Body of pancreas (tissue), 4 donors: ENCODE measurements around the gene SKAP1. TPM values are rescaled to one million over a fixed set of nuclear protein-coding genes. Genes with fewer than 3 reads are reported as not detected.

ENCODE experiments used
- ATAC-seq: fragments of 150-250 bp; one replicate; pipeline ENCODE4 v1.9.1; 2016
- DNase-seq, 4 donors: peaks; one replicate each; pipeline ENCODE4 v3.0.0-alpha.2; 2019
- H3K27ac ChIP-seq, 4 donors: fragments of 200-600 bp; sonication (generic); 1 replicate in 3 of 4; 2 replicates in 1 of 4; pipeline versions ENCODE4 v1.5.1 to v1.6.1; 2016 to 2019; ENCODE audit warnings: mild to moderate bottlenecking in 1 of 4, mixed read lengths in 1 of 4, moderate library complexity in 1 of 4
- H3K27me3 ChIP-seq, 2 donors: fragments of 200-600 bp; sonication (generic); one replicate each; pipeline ENCODE4 v1.6.0; 2016; ENCODE audit warnings: mild to moderate bottlenecking in 1 of 2
- H3K36me3 ChIP-seq, 2 donors: fragments of 200-600 bp; sonication (generic); replicated peaks in 1 of 2; 2 replicates each; pipeline ENCODE4 v1.5.1; 2016; ENCODE audit warnings: low read depth in 2 of 2; ENCODE audit not compliant: insufficient read depth in 1 of 2
- H3K4me1 ChIP-seq: fragments of 200-600 bp; sonication (generic); one replicate; pipeline ENCODE4 v1.6.0; 2016
- H3K4me3 ChIP-seq, 2 donors: fragments of 200-600 bp; sonication (generic); 1 replicate in 1 of 2; 2 replicates in 1 of 2; pipeline ENCODE4 v1.5.1; 2016 to 2019
- H3K9me3 ChIP-seq, 3 donors: fragments of 200-600 bp; sonication (generic); 1 replicate in 2 of 3; 2 replicates in 1 of 3; pipeline ENCODE4 v1.5.1; 2016
- CTCF ChIP-seq, 7 experiments: fragments of 450-650 bp in 4 of 7; fragments of 200-600 bp in 3 of 7; sonication (generic) in 3 of 7; IDR thresholded peaks; one replicate each; pipeline ENCODE4 v1.5.1; 2016 to 2019; ENCODE audit warnings: antibody characterized with exemption in 7 of 7
- POLR2A ChIP-seq, 3 donors: fragments of 450-650 bp; IDR thresholded peaks; one replicate each; pipeline ENCODE4 v1.6.1; 2016; ENCODE audit warnings: antibody characterized with exemption in 3 of 3, mild to moderate bottlenecking in 2 of 3
- WGBS, 2 donors: methylation state at CpG; one replicate each; pipeline ENCODE4 v1.1.5; 2017; 5-methylcytosine and 5-hydroxymethylcytosine counted together
- intact Hi-C: fragments of 100-400 bp; cut with DNase I; formaldehyde crosslinking; loops from one replicate; pipeline ENCODE4 v1.15.1; 2023
- total RNA-seq, 2 donors: library from RNA; depleted of rRNA; stranded (reverse); fragments of >200 nt; gene quantifications; one replicate each; pipeline ENCODE4 v1.1.0, GENCODE V29; 2016

Gene SKAP1
- total RNA-seq, 2 donors from 2014 or later = 0.78 to 4.0 TPM

DNA sequence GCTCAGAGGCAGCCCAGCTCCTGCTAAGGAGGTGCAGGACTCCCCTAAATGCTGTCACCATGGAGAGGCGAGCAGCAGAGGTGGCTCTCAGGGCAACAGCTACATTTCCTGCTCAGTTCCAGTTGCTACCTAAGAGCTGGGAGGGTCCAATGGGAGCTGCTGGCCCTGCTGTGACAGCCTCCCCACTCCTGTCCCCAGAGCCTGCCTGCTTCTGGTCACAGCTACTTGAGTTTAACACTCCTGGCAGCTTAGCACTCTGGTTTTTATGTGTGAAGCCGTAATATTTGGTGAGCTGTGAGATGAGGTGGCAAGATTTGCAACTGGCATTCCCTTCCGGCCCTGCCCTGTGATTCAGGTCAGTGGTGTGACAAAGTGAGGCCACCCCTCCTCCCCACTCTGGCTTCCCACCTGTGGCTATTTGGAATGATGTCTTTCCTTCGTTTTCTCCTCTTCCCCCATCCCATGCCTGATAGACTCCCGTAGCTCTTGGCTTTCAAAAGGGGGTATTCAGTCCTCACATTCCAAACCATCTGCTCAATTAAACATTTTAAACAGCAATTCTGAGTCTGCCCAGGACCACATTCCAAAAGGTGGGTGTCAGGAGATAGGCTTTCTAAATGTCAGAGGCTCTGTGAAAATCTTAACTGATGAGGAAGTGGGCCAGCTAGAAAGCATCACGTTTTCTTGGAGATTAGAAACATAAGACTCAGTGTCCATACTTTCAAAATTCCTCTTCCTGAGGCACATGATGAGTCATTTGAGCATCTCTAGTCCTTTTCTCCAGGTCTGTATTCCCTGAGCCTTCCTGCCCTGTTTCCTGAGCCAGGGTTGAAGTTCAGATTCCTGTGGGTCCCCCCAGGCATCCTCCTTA, 42.6 kb upstream of the SKAP1 start:
- intact Hi-C loops = no loop called here
- ATAC-seq = no peak
- peaks cover 0 to 4% of the 10 kb centered on the region in 2 donors for H3K27me3 ChIP-seq
- H3K36me3 ChIP-seq = no peaks in the 10 kb centered on the region
- 58 to 59% methylated on average over 6 of the region's 6 CpGs for WGBS, 2 donors
- no peak overlapping the region for H3K27ac ChIP-seq
- no peak for DNase-seq
- no peaks in the 10 kb centered on the region for H3K4me1 ChIP-seq
- no peak overlapping the region for H3K4me3 ChIP-seq
- no peak for TF ChIP-seq CTCF (IDR thresholded peaks at IDR 0.05)
- no peaks in the 10 kb centered on the region for H3K9me3 ChIP-seq

DNA sequence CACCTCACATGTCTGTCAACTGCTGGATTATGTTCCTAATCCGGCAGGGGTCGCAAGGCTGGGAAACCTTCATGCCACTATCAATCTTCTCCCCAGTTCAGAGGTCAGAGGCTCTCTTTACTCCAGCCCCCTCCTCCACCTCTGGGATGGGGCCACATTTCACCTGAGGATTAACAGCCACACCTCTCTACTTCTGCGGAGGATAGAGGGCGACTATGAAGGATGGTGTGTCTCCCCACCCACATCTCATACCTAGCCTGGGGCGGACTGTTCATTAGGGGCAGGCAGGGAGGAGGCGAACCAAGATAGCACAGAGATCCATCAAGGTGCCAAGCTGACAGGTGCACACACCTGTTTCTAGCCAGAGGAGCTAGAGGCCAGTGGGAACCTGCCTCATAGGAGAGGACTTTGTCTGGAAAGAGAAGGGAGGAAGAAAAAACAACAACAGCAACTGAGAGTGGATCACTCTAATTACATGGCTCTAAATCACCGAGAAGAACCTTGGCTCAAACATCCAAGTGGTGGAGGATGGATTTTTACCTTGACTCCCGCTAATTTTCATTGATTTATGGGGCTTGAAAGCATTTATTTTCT, 41.9 kb upstream of the SKAP1 start:
- Histone ChIP-seq H3K9me3 (no peaks in the 10 kb centered on the region), H3K27ac (no peak overlapping the region), H3K4me3 (no peak overlapping the region), H3K36me3 (no peaks in the 10 kb centered on the region), H3K27me3 (peaks cover 0 to 4% of the 10 kb centered on the region in 2 donors), H3K4me1 (no peaks in the 10 kb centered on the region)
- WGBS, 2 donors = 44 to 46% methylated on average over 8 of the region's 8 CpGs
- TF ChIP-seq POLR2A (IDR thresholded peaks at IDR 0.05) (no peak), CTCF (IDR thresholded peaks at IDR 0.05) (no peak)
- intact Hi-C loops = no loop called here
- ATAC-seq = no peak
- no peak for DNase-seq

- ATAC-seq (no peak), DNase-seq (no peak)
- TF ChIP-seq CTCF (IDR thresholded peaks at IDR 0.05) (no peak), POLR2A (IDR thresholded peaks at IDR 0.05) (no peak)
- H3K4me3 ChIP-seq = no peak overlapping the region
- WGBS, 2 donors = 35 to 44% methylated on average over 5 to 6 of the region's 6 CpGs
- no peaks in the 10 kb centered on the region for H3K9me3 ChIP-seq
- no peaks in the 10 kb centered on the region for H3K4me1 ChIP-seq
- no peaks in the 10 kb centered on the region for H3K36me3 ChIP-seq
- H3K27me3 ChIP-seq = peaks cover 0 to 4% of the 10 kb centered on the region in 2 donors
- intact Hi-C loops = no loop called here
- H3K27ac ChIP-seq = no peak overlapping the region
These were observed 40.5 kb upstream of the SKAP1 start for GRCh38 chr17:48470388-48471034.

GRCh38 chr17:48469227-48469626, 39.2 kb upstream of the SKAP1 start:
- 67 to 69% methylated on average over 3 of the region's 3 CpGs for WGBS, 2 donors
- no peaks in the 10 kb centered on the region for H3K9me3 ChIP-seq
- H3K27ac ChIP-seq = no peak overlapping the region
- H3K27me3 ChIP-seq = peaks cover 0 to 4% of the 10 kb centered on the region in 2 donors
- TF ChIP-seq POLR2A (IDR thresholded peaks at IDR 0.05) (no peak), CTCF (IDR thresholded peaks at IDR 0.05) (no peak)
- DNase-seq = no peak
- intact Hi-C loops = no loop called here
- no peaks in the 10 kb centered on the region for H3K36me3 ChIP-seq
- H3K4me3 ChIP-seq = no peak overlapping the region
- ATAC-seq = no peak
- no peaks in the 10 kb centered on the region for H3K4me1 ChIP-seq
